ENCODE measurements around the gene MMP25.

GRCh38 chr16:3013491-3013951 lies 32.8 kb upstream of the MMP25 start:
- TF ChIP-seq CTCF (optimal IDR thresholded peaks at IDR 0.05 in 1 of 3, IDR thresholded peaks at IDR 0.05 in 1 of 3, conservative IDR thresholded peaks at IDR 0.05 in 1 of 3; ENCODE audit: extremely low read depth in 1 of 3, insufficient read depth in 2 of 3, low read length in 3 of 3) (no peak), EZH2 (IDR thresholded peaks at IDR 0.05; ENCODE audit: low read length) (no peak)

Data from keratinocyte (primary cell).